Measurements from ENCODE around the gene HEMK1. TPM values are rescaled to one million over a fixed set of nuclear protein-coding genes. Genes with fewer than 3 reads are reported as not detected.

HEMK1 gene
- total RNA-seq, 1 donor = 8.7 TPM

DNA sequence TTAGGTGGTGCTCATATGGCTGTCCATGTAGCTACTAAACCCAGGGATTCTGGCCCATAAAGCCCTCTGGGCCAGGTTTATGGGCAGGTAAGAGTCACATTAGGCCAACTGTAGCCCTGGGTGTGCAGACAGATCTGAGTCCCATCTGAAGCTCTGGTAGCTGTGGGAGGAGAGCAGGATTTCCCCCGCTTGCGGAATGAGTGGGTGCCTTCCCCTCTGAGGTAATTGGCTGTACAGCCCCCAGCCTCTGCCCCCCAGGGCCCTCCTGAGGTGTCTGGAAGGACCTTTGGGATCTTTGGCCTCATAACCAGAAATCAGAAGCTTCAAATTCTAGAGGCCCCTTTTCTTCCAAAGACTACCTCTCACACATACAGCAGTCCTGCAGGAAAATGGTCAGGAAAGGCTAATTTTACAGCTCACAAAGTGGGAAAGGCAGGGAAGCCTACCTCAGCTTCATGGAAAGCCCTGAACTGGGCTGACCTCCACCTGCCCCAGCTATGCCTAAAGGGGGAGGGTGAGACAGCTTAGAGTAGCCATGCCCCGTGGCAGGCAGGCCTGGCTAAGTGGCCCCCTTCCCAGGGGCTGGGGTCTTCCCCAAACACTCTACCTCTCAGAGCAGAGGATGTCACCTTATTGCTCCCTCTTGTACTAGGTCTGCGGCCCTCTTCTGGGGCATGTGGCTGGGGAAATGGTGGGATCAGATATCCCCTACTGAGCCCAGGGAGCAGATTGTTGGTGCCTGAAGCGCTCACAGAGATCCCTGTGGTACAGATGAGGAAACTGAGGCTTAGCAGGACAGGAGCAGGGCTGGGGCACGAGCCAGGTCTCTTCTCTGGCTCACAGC lies 16.8 kb downstream of the HEMK1 start:
- Histone ChIP-seq H3K4me3 (ENCODE audit: insufficient read depth, low read length) (no peak overlapping the region), H4K20me1 (ENCODE audit: insufficient read depth, low read length) (no peaks in the 10 kb centered on the region), H3K36me3 (ENCODE audit: insufficient read depth, low read length) (peaks cover 15% of the 10 kb centered on the region), H3K4me2 (ENCODE audit: insufficient read depth, low read length) (no peak overlapping the region), H3K27me3 (ENCODE audit: insufficient read depth, low read length) (no peaks in the 10 kb centered on the region), H3K9me3 (ENCODE audit: low read depth, low read length) (no peaks in the 10 kb centered on the region), H3K79me2 (ENCODE audit: insufficient read depth, low read length) (no peaks in the 10 kb centered on the region), H3K4me1 (ENCODE audit: insufficient read depth, low read length) (peaks cover 27% of the 10 kb centered on the region), H3K27ac (ENCODE audit: low read depth, low read length) (no peak overlapping the region), H2AFZ (ENCODE audit: low read length) (no peak overlapping the region)
- no peak for TF ChIP-seq CTCF (IDR thresholded peaks at IDR 0.05; ENCODE audit: extremely low read depth, low read depth, low read length)
- peak; percentile 49 for DNase-seq (ENCODE audit: insufficient read length, low spot score, missing footprints)

DNA sequence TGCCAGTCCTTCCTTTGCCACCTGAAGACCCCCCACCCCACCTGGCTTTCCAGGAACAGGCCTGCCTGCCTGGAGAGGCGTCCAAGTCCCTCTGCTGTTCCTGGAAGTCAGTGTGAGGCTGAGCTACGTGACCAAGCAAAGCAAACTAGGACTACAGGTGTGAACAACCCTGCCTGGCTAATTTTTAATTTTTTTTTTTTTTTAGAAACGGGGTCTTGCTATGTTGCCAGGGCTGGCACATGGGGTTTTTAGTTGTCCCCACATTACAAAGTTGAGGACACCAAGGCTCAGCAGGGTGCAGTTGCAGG lies 17.4 kb downstream of the HEMK1 start:
- Histone ChIP-seq H4K20me1 (ENCODE audit: insufficient read depth, low read length) (no peaks in the 10 kb centered on the region), H3K79me2 (ENCODE audit: insufficient read depth, low read length) (no peaks in the 10 kb centered on the region), H3K27me3 (ENCODE audit: insufficient read depth, low read length) (no peaks in the 10 kb centered on the region), H3K4me2 (ENCODE audit: insufficient read depth, low read length) (no peak overlapping the region), H3K4me3 (ENCODE audit: insufficient read depth, low read length) (no peak overlapping the region), H3K27ac (ENCODE audit: low read depth, low read length) (no peak overlapping the region), H2AFZ (ENCODE audit: low read length) (no peak overlapping the region), H3K36me3 (ENCODE audit: insufficient read depth, low read length) (peaks cover 11% of the 10 kb centered on the region), H3K4me1 (ENCODE audit: insufficient read depth, low read length) (peaks cover 28% of the 10 kb centered on the region), H3K9me3 (ENCODE audit: low read depth, low read length) (no peaks in the 10 kb centered on the region)
- TF ChIP-seq CTCF (IDR thresholded peaks at IDR 0.05; ENCODE audit: extremely low read depth, low read depth, low read length) = no peak
- no peak for DNase-seq (ENCODE audit: insufficient read length, low spot score, missing footprints)

GRCh38 chr3:50587373-50587772 lies 18.1 kb downstream of the HEMK1 start:
- H3K27ac ChIP-seq (ENCODE audit: low read depth, low read length) = peak overlapping the region; percentile 19
- H3K9me3 ChIP-seq (ENCODE audit: low read depth, low read length) = no peaks in the 10 kb centered on the region
- H3K4me3 ChIP-seq (ENCODE audit: insufficient read depth, low read length) = no peak overlapping the region
- no peak for TF ChIP-seq CTCF (IDR thresholded peaks at IDR 0.05; ENCODE audit: extremely low read depth, low read depth, low read length)
- H3K79me2 ChIP-seq (ENCODE audit: insufficient read depth, low read length) = no peaks in the 10 kb centered on the region
- H3K36me3 ChIP-seq (ENCODE audit: insufficient read depth, low read length) = peaks cover 6% of the 10 kb centered on the region
- peak; percentile 91 for DNase-seq (ENCODE audit: insufficient read length, low spot score, missing footprints)
- no peak overlapping the region for H2AFZ ChIP-seq (ENCODE audit: low read length)
- no peak overlapping the region for H3K4me2 ChIP-seq (ENCODE audit: insufficient read depth, low read length)
- no peaks in the 10 kb centered on the region for H3K27me3 ChIP-seq (ENCODE audit: insufficient read depth, low read length)
- H4K20me1 ChIP-seq (ENCODE audit: insufficient read depth, low read length) = no peaks in the 10 kb centered on the region
- peaks cover 32% of the 10 kb centered on the region for H3K4me1 ChIP-seq (ENCODE audit: insufficient read depth, low read length)

DNA sequence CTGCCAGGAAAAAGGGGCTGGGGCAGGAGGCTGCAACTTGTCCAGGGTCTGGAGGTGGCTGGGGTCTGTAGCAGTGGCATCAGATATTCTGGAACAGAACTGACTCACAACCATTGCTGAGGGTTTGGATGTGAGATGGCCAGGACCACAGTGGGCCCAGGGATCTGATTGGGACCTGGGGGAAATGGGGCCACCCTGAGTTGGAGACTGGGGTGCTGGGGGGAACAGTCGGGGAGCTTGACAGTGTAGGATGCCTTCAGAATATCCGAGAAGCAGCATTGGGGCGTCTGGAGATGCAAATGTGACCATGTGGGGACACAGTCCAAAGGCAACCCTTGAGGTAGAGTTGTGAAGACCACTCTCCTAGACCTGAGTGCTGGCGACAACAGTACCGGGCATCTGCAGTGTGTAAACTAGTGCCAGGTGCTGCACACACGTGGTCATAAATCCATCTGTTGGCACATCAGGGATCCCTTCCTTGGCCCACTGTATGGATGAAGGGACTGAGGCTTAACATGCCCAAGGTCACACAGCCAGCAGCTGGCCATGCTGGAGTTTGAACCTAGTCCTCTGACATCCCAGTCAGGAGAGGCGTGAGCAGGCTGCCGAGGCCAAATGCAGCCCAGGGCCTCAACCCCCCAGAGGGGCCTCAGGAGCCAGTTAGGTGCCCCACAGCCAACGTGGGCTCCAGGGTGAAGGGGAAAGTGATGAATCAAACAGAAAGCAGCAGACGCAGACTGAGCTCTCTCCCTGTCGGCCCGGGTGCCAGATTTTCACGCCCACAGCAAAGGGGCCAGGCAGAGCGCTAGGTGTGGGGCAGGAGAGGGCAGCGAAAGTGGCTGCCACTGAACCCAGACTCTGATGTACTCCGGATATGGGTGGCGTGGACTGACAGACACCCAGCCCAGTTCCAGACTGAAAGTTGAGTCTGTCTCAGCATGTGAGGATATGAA lies 18.8 kb downstream of the HEMK1 start:
- Histone ChIP-seq H3K4me3 (ENCODE audit: insufficient read depth, low read length) (no peak overlapping the region), H3K27me3 (ENCODE audit: insufficient read depth, low read length) (no peaks in the 10 kb centered on the region), H3K27ac (ENCODE audit: low read depth, low read length) (peak overlapping the region; percentile 19), H4K20me1 (ENCODE audit: insufficient read depth, low read length) (no peaks in the 10 kb centered on the region), H3K36me3 (ENCODE audit: insufficient read depth, low read length) (peaks cover 3% of the 10 kb centered on the region), H2AFZ (ENCODE audit: low read length) (no peak overlapping the region), H3K4me2 (ENCODE audit: insufficient read depth, low read length) (no peak overlapping the region), H3K79me2 (ENCODE audit: insufficient read depth, low read length) (no peaks in the 10 kb centered on the region), H3K9me3 (ENCODE audit: low read depth, low read length) (no peaks in the 10 kb centered on the region), H3K4me1 (ENCODE audit: insufficient read depth, low read length) (peaks cover 32% of the 10 kb centered on the region)
- no peak for TF ChIP-seq CTCF (IDR thresholded peaks at IDR 0.05; ENCODE audit: extremely low read depth, low read depth, low read length)
- DNase-seq (ENCODE audit: insufficient read length, low spot score, missing footprints) = peak; percentile 86

All from osteoblast (primary cell).